Right atrium auricular region (tissue), 2 donors: ENCODE data around the gene LHFPL2. TPM values are rescaled to one million over a fixed set of nuclear protein-coding genes. Genes with fewer than 3 reads are reported as not detected.

ENCODE experiments used
- DNase-seq: peaks from one replicate; pipeline ENCODE4 v3.0.0-alpha.2; 2019; ENCODE audit warnings: low spot score
- H3K27ac ChIP-seq, 2 donors: fragments of 200-600 bp; sonication (generic); 1 replicate in 1 of 2; 2 replicates in 1 of 2; pipeline ENCODE4 v1.5.1; 2016 to 2019
- H3K27me3 ChIP-seq, 2 donors: fragments of 200-600 bp; sonication (generic); one replicate each; pipeline versions ENCODE4 v1.5.1 to v1.6.0; 2017 to 2019
- H3K36me3 ChIP-seq: fragments of 200-600 bp; sonication (generic); one replicate; pipeline ENCODE4 v1.5.1; 2016
- H3K4me1 ChIP-seq, 2 donors: fragments of 200-600 bp; sonication (generic); one replicate each; pipeline versions ENCODE4 v1.5.1 to v1.6.0; 2017 to 2019
- H3K4me3 ChIP-seq, 2 donors: fragments of 200-600 bp; sonication (generic); 1 replicate in 1 of 2; 2 replicates in 1 of 2; pipeline ENCODE4 v1.5.1; 2017 to 2019; ENCODE audit warnings: mild to moderate bottlenecking in 1 of 2, moderate library complexity in 1 of 2
- H3K9me3 ChIP-seq, 2 donors: fragments of 200-600 bp; sonication (generic); one replicate each; pipeline ENCODE4 v1.5.1; 2019
- CTCF ChIP-seq, 2 donors: fragments of 200-600 bp; sonication (generic); IDR thresholded peaks; one replicate each; pipeline ENCODE4 v1.5.1; 2019; ENCODE audit warnings: antibody characterized with exemption in 2 of 2
- total RNA-seq, 2 donors: library from RNA; depleted of rRNA; stranded (reverse); fragments of >200 nt; gene quantifications; one replicate each; pipeline ENCODE4 v1.1.0, GENCODE V29; 2016

Gene LHFPL2
- total RNA-seq, 2 donors from 2014 or later: 9.9 to 15.9 TPM

DNA sequence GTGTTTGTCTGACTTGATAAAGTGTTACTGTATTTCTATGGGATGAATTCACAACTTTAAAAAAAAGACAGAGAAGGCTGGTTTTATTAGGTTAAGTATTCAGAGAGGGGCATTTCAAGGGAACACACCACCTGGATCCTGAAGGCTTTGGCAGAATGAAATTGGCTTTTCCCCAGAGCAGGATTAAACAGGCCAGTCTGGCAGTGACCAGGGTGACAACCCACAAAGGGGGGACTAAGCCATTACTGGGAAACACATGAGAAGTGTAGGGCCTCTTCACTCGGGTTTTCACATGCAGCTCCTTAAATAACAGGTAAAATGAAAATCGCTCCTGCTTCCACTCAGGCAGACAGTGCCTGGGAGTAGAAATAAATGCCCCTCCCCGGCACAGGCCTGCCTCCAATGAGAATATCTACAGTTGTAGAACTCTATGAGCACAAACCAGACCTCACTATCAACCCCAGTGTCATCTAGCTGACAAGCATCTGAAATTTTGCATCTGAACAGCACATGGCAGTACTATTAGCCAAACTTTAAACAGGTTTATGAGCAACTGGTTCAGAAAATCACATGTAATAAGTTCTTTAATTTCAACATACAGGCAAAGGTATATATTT, 85.8 kb downstream of the LHFPL2 start:
- Histone ChIP-seq H3K4me3 (no peak overlapping the region), H3K36me3 (no peaks in the 10 kb centered on the region), H3K9me3 (no peaks in the 10 kb centered on the region), H3K4me1 (peaks cover 0 to 9% of the 10 kb centered on the region in 2 donors), H3K27ac (no peak overlapping the region), H3K27me3 (no peaks in the 10 kb centered on the region)
- no peak for TF ChIP-seq CTCF (IDR thresholded peaks at IDR 0.05)
- no peak for DNase-seq

GRCh38 chr5:78562001-78562400, 86.6 kb downstream of the LHFPL2 start:
- H3K27ac ChIP-seq: no peak overlapping the region
- no peaks in the 10 kb centered on the region for H3K36me3 ChIP-seq
- H3K27me3 ChIP-seq: no peaks in the 10 kb centered on the region
- no peak for DNase-seq
- TF ChIP-seq CTCF (IDR thresholded peaks at IDR 0.05): no peak
- H3K9me3 ChIP-seq: no peaks in the 10 kb centered on the region
- H3K4me1 ChIP-seq: peaks cover 0 to 4% of the 10 kb centered on the region in 2 donors
- no peak overlapping the region for H3K4me3 ChIP-seq

- no peak for DNase-seq
Measured at GRCh38 chr5:78561261-78561660, 87.3 kb downstream of the LHFPL2 start.

GRCh38 chr5:78560000-78560855, 88.3 kb downstream of the LHFPL2 start:
- Histone ChIP-seq H3K9me3 (no peaks in the 10 kb centered on the region), H3K27me3 (no peaks in the 10 kb centered on the region), H3K36me3 (no peaks in the 10 kb centered on the region), H3K27ac (no peak overlapping the region), H3K4me3 (no peak overlapping the region), H3K4me1 (no peaks in the 10 kb centered on the region)
- DNase-seq: no peak
- TF ChIP-seq CTCF (IDR thresholded peaks at IDR 0.05): no peak

More at GRCh38 chr5:78561261-78561660, 87.3 kb downstream of the LHFPL2 start:
- Histone ChIP-seq H3K4me1 (peaks cover 0 to under 1% of the 10 kb centered on the region in 2 donors), H3K27me3 (no peaks in the 10 kb centered on the region), H3K36me3 (no peaks in the 10 kb centered on the region), H3K4me3 (no peak overlapping the region), H3K27ac (no peak overlapping the region), H3K9me3 (no peaks in the 10 kb centered on the region)
- no peak for TF ChIP-seq CTCF (IDR thresholded peaks at IDR 0.05)

DNA sequence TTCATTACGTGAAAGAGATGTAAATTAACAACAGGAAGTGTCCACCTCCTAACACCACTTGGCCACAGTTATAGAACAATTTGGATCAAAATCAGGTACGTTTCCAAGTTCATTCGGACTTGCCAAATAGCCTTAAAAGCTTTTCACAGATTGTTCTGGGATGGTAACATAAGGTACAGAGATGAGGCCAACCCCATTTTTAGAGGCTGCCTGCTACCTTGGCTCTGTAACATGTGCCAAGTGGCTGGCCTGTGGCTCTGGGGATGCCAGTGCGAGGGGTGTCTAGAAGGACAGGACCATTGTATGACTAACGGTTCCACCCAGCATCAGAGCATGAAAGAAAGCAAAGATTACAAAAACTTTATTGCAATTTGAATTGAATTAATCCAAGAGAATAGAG, 91.0 kb downstream of the LHFPL2 start:
- Histone ChIP-seq H3K4me1 (peaks cover 0 to 15% of the 10 kb centered on the region in 2 donors), H3K9me3 (no peaks in the 10 kb centered on the region), H3K4me3 (no peak overlapping the region), H3K27ac (no peak overlapping the region), H3K36me3 (no peaks in the 10 kb centered on the region), H3K27me3 (no peaks in the 10 kb centered on the region)
- no peak for DNase-seq
- TF ChIP-seq CTCF (IDR thresholded peaks at IDR 0.05): no peak
